ENCODE results near the gene OBSL1. TPM values are rescaled to one million over a fixed set of nuclear protein-coding genes. Genes with fewer than 3 reads are reported as not detected.

The OBSL1 gene
- total RNA-seq, 4 donors from 2014 or later, result 47.9 to 72.9 (median 56.5) TPM

DNA sequence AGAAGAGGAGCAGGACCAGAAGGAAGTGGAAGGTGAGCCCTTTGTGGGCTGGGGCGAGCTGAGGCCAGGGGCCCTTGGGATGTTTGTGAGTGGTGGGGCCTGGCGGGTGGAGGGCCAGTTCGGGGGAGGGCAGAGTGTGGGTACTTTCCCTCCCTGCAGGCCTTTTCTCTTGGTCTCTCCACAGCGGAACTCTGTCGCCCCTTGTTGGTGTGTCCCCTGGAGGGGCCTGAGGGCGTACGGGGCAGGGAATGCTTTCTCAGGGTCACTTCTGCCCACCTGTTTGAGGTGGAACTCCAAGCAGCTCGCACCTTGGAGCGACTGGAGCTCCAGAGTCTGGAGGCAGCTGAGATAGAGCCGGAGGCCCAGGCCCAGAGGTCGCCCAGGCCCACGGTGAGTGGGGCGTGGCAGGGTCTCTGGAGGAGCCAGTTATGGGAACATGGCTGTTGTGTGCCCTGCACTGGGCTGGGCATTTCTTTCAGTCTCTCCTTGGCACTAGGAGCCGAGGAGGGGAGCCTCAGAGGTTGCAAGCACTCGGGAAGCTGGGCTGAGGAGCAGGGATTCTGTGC is 37.1 kb upstream of the OBSL1 start:
- Histone ChIP-seq H3K4me1 (peaks cover 0 to 4% of the 10 kb centered on the region in 2 donors), H3K9me3 (no peaks in the 10 kb centered on the region), H3K36me3 (peaks cover 0 to 59% of the 10 kb centered on the region in 2 donors), H3K27ac (no peak overlapping the region), H3K4me3 (no peak overlapping the region), H3K27me3 (no peaks in the 10 kb centered on the region)
- no peak for DNase-seq
- in situ Hi-C loops (cut with MboI; ENCODE audit: low sequenced_read_pairs in 4 of 4), result no loop called here
- no peak for ATAC-seq
- TF ChIP-seq, protein P1, sequence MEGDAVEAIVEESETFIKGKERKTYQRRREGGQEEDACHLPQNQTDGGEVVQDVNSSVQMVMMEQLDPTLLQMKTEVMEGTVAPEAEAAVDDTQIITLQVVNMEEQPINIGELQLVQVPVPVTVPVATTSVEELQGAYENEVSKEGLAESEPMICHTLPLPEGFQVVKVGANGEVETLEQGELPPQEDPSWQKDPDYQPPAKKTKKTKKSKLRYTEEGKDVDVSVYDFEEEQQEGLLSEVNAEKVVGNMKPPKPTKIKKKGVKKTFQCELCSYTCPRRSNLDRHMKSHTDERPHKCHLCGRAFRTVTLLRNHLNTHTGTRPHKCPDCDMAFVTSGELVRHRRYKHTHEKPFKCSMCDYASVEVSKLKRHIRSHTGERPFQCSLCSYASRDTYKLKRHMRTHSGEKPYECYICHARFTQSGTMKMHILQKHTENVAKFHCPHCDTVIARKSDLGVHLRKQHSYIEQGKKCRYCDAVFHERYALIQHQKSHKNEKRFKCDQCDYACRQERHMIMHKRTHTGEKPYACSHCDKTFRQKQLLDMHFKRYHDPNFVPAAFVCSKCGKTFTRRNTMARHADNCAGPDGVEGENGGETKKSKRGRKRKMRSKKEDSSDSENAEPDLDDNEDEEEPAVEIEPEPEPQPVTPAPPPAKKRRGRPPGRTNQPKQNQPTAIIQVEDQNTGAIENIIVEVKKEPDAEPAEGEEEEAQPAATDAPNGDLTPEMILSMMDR (IDR thresholded peaks at IDR 0.05 in 4 of 5, conservative IDR thresholded peaks at IDR 0.05 in 1 of 5), result no peak
- TF ChIP-seq POLR2A (IDR thresholded peaks at IDR 0.05), result no peak
- intact Hi-C loops (cut with DNase I; ENCODE audit: low total_unique reads), result no loop called here

DNA sequence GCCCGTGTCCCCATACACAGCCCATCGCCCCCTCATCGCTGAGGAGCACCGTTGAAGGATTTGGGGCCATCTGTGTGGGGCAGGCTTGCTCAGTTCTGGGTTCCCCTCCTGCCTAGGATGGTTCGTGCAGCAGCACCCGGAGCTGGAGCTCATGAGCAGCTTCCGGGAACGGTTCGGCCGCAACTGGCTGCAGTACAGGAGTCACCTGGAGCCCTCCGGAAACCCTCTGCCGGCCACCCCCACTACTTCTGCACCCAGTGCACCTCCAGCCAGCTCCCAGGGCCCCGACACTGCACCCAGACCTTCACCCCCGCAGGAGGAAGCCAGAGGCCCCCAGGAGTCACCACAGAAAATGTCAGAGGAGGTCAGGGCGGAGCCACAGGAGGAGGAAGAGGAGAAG is 36.6 kb upstream of the OBSL1 start:
- TF ChIP-seq, protein P1 (IDR thresholded peaks at IDR 0.05 in 4 of 5, conservative IDR thresholded peaks at IDR 0.05 in 1 of 5), result no peak
- no peak for TF ChIP-seq POLR2A (IDR thresholded peaks at IDR 0.05)
- peaks cover 0 to 4% of the 10 kb centered on the region in 2 donors for H3K4me1 ChIP-seq
- no peaks in the 10 kb centered on the region for H3K27me3 ChIP-seq
- no peaks in the 10 kb centered on the region for H3K9me3 ChIP-seq
- no peak for DNase-seq
- peaks cover 0 to 65% of the 10 kb centered on the region in 2 donors for H3K36me3 ChIP-seq
- no peak overlapping the region for H3K4me3 ChIP-seq
- intact Hi-C loops (cut with DNase I; ENCODE audit: low total_unique reads) (no loop called here), in situ Hi-C loops (cut with MboI; ENCODE audit: low sequenced_read_pairs in 4 of 4) (no loop called here)
- H3K27ac ChIP-seq, result no peak overlapping the region
- ATAC-seq, result no peak

DNA sequence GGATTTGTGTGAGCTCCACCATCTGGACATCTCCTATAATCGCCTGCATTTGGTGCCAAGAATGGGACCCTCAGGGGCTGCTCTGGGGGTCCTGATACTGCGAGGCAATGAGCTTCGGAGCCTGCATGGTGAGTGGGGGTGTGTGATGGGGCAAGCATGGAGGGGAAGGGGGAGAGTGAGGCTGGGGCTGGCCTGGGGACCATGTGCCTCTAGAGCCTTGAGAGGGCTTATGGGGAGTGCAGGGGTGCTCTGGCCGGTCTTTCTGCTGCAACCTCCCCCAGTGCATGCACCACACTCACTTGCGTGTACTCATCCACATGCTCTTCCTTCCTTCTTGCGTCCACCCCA is 34.2 kb upstream of the OBSL1 start:
- no peaks in the 10 kb centered on the region for H3K9me3 ChIP-seq
- DNase-seq (no peak), ATAC-seq (no peak)
- in situ Hi-C loops (cut with MboI; ENCODE audit: low sequenced_read_pairs in 4 of 4), result no loop called here
- peaks cover 0 to 4% of the 10 kb centered on the region in 2 donors for H3K4me1 ChIP-seq
- intact Hi-C loops (cut with DNase I; ENCODE audit: low total_unique reads), result no loop called here
- peaks cover 0 to 62% of the 10 kb centered on the region in 2 donors for H3K36me3 ChIP-seq
- no peak overlapping the region for H3K27ac ChIP-seq
- TF ChIP-seq, protein P1 (IDR thresholded peaks at IDR 0.05 in 4 of 5, conservative IDR thresholded peaks at IDR 0.05 in 1 of 5), result no peak
- no peak for TF ChIP-seq POLR2A (IDR thresholded peaks at IDR 0.05)
- H3K4me3 ChIP-seq, result no peak overlapping the region
- H3K27me3 ChIP-seq, result no peaks in the 10 kb centered on the region

DNA sequence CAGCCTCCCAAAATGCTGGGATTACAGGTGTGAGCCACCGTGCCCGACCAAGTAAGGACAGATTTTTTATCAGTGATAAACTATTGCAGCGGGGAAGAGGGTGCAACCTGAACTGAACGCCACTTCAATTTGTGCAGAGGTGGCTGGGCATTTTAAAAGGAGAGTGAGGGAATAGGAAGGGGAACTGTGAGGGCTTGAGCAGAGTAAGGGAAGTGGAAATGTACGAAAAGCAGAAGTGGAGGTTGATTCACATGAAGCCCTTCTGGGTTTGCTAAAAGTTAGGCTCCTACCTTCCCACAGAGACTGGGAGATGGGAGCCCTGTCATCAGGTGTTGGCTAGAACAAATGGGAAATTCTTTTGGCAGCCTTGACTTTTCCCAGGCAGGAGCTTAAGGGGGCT is 32.4 kb upstream of the OBSL1 start:
- DNase-seq (no peak), ATAC-seq (no peak)
- Histone ChIP-seq H3K36me3 (peaks cover 0 to 55% of the 10 kb centered on the region in 2 donors), H3K9me3 (no peaks in the 10 kb centered on the region), H3K4me1 (peaks cover 0 to 1% of the 10 kb centered on the region in 2 donors), H3K4me3 (no peak overlapping the region), H3K27ac (no peak overlapping the region), H3K27me3 (no peaks in the 10 kb centered on the region)
- in situ Hi-C loops (cut with MboI; ENCODE audit: low sequenced_read_pairs in 4 of 4) (no loop called here), intact Hi-C loops (cut with DNase I; ENCODE audit: low total_unique reads) (no loop called here)
- TF ChIP-seq, protein P1 (IDR thresholded peaks at IDR 0.05 in 4 of 5, conservative IDR thresholded peaks at IDR 0.05 in 1 of 5), result no peak
- TF ChIP-seq POLR2A (IDR thresholded peaks at IDR 0.05), result no peak

Data from gastrocnemius medialis (tissue), 4 donors.